SK-N-MC (cell line): ENCODE results near the gene CLTA.
"Not testable (repeated sequence)": the region's sequence is repeated elsewhere in the genome, so short reads cannot be mapped to it uniquely, and the experiment has no call there.

Experiments used
- DNase-seq: peaks from one replicate; pipeline ENCODE4 v3.0.0-alpha.2; 2011; ENCODE audit warnings: low read depth, low spot score
- H3K27ac ChIP-seq: fragments of 200-600 bp; sonication (generic); 2 replicates; pipeline ENCODE4 v1.5.1; 2016; ENCODE audit warnings: mixed run types
- H3K36me3 ChIP-seq: fragments of 200-600 bp; sonication (generic); 2 replicates; pipeline ENCODE4 v1.6.1; 2017; ENCODE audit warnings: antibody characterized with exemption, low read length, mixed read lengths; ENCODE audit not compliant: insufficient read depth
- H3K4me3 ChIP-seq: fragments of 200-600 bp; sonication (generic); 2 replicates; pipeline ENCODE4 v1.5.1; 2016
- H3K9ac ChIP-seq: fragments of 200-600 bp; sonication (generic); 2 replicates; pipeline ENCODE4 v1.8.0; 2017; ENCODE audit warnings: mixed run types, mixed read lengths; ENCODE audit not compliant: insufficient read length
- H3K9me3 ChIP-seq: fragments of 200-600 bp; sonication (generic); 2 replicates; pipeline ENCODE4 v1.6.1; 2017; ENCODE audit warnings: low read depth, mild to moderate bottlenecking, antibody characterized with exemption, low read length, moderate library complexity, mixed read lengths
- EZH2 ChIP-seq: fragments of 200-600 bp; sonication (generic); IDR thresholded peaks from one replicate; pipeline ENCODE4 v1.6.1; 2017; ENCODE audit warnings: antibody characterized with exemption
- FOXP2 ChIP-seq: optimal IDR thresholded peaks from 2 replicates; pipeline ENCODE3; 2011; ENCODE audit warnings: mild to moderate bottlenecking, moderate library complexity; ENCODE audit not compliant: insufficient read depth; ENCODE audit errors: extremely low read length, control extremely low read depth
- POLR2AphosphoS5 ChIP-seq: IDR thresholded peaks from 2 replicates; pipeline ENCODE4 v1.6.1; 2012; ENCODE audit warnings: mild to moderate bottlenecking, low read depth, low read length, borderline replicate concordance

The CLTA gene

GRCh38 chr9:36218411-36218901, 27.7 kb downstream of the CLTA start:
- TF ChIP-seq POLR2AphosphoS5, result no peak
- TF ChIP-seq FOXP2, result no peak
- no peak for TF ChIP-seq EZH2
- Histone ChIP-seq H3K9ac (no peak overlapping the region), H3K9me3 (no peaks in the 10 kb centered on the region), H3K36me3 (peaks cover 76% of the 10 kb centered on the region), H3K27ac (no peak overlapping the region), H3K4me3 (no peak overlapping the region)
- no peak for DNase-seq

- DNase-seq, result no peak
- H3K36me3 ChIP-seq, result peaks cover 70% of the 10 kb centered on the region
- no peak overlapping the region for H3K27ac ChIP-seq
- no peak overlapping the region for H3K9ac ChIP-seq
- H3K4me3 ChIP-seq, result no peak overlapping the region
- H3K9me3 ChIP-seq, result no peaks in the 10 kb centered on the region
- no peak for TF ChIP-seq EZH2
- no peak for TF ChIP-seq POLR2AphosphoS5
- no peak for TF ChIP-seq FOXP2
Measured at GRCh38 chr9:36221667-36222066, 30.9 kb downstream of the CLTA start.

- no peak for TF ChIP-seq FOXP2
- TF ChIP-seq EZH2, result no peak
- no peak for TF ChIP-seq POLR2AphosphoS5
- DNase-seq, result no peak
- Histone ChIP-seq H3K36me3 (peaks cover 72% of the 10 kb centered on the region), H3K27ac (no peak overlapping the region), H3K4me3 (no peak overlapping the region), H3K9ac (no peak overlapping the region), H3K9me3 (no peaks in the 10 kb centered on the region)
Measured at GRCh38 chr9:36222449-36222848, 31.7 kb downstream of the CLTA start.

- no peak for DNase-seq
- H3K9me3 ChIP-seq, result no peaks in the 10 kb centered on the region
- no peak overlapping the region for H3K27ac ChIP-seq
- no peak overlapping the region for H3K4me3 ChIP-seq
- H3K9ac ChIP-seq, result no peak overlapping the region
- peaks cover 16% of the 10 kb centered on the region; the same call in 1 of the 2 replicates for H3K36me3 ChIP-seq
- TF ChIP-seq EZH2 (no peak), POLR2AphosphoS5 (no peak), FOXP2 (no peak)
Measured at GRCh38 chr9:36237230-36237629, 46.5 kb downstream of the CLTA start.

- H3K9ac ChIP-seq, H3K36me3 ChIP-seq, H3K27ac ChIP-seq, H3K4me3 ChIP-seq, DNase-seq, H3K9me3 ChIP-seq: not testable (repeated sequence)
Measured at GRCh38 chr9:36239205-36239604, 48.5 kb downstream of the CLTA start.

GRCh38 chr9:36239675-36240074, 49.0 kb downstream of the CLTA start:
- H3K9ac ChIP-seq, H3K27ac ChIP-seq, H3K36me3 ChIP-seq, DNase-seq, H3K9me3 ChIP-seq, H3K4me3 ChIP-seq: not testable (repeated sequence)

GRCh38 chr9:36245906-36246305, 55.2 kb downstream of the CLTA start:
- H3K36me3 ChIP-seq, result peaks cover 4% of the 10 kb centered on the region

GRCh38 chr9:36247356-36247755, 56.6 kb downstream of the CLTA start:
- no peak overlapping the region for H3K9ac ChIP-seq
- no peak for DNase-seq
- H3K4me3 ChIP-seq, result no peak overlapping the region
- no peak for TF ChIP-seq EZH2
- TF ChIP-seq POLR2AphosphoS5, result no peak
- TF ChIP-seq FOXP2, result no peak
- H3K9me3 ChIP-seq, result no peaks in the 10 kb centered on the region
- peaks cover 4% of the 10 kb centered on the region for H3K36me3 ChIP-seq
- H3K27ac ChIP-seq, result no peak overlapping the region

More at GRCh38 chr9:36245906-36246305, 55.2 kb downstream of the CLTA start:
- no peak for DNase-seq
- Histone ChIP-seq H3K4me3 (no peak overlapping the region), H3K9ac (no peak overlapping the region), H3K27ac (no peak overlapping the region), H3K9me3 (no peaks in the 10 kb centered on the region)
- no peak for TF ChIP-seq FOXP2
- no peak for TF ChIP-seq POLR2AphosphoS5
- TF ChIP-seq EZH2, result no peak

- not testable (repeated sequence) for DNase-seq
Measured at GRCh38 chr9:36248061-36248460, 57.3 kb downstream of the CLTA start.

More at GRCh38 chr9:36248061-36248460, 57.3 kb downstream of the CLTA start:
- not testable (repeated sequence) for H3K9ac ChIP-seq, H3K36me3 ChIP-seq, H3K4me3 ChIP-seq, H3K9me3 ChIP-seq, H3K27ac ChIP-seq
